Spinal cord (tissue), 10 donors: ENCODE measurements around the gene ACOXL. TPM values are rescaled to one million over a fixed set of nuclear protein-coding genes. Genes with fewer than 3 reads are reported as not detected.

Experiments used
- DNase-seq, 6 donors: peaks; one replicate each; pipeline versions ENCODE4 v3.0.0 to v3.0.0-alpha.2; 2013 to 2015; ENCODE audit warnings: low spot score in 6 of 6, low read depth in 4 of 6
- H3K27ac ChIP-seq: one replicate; pipeline ENCODE4 v1.5.1; 2013; ENCODE audit warnings: low read depth, low read length, control low read depth
- H3K27me3 ChIP-seq: one replicate; pipeline ENCODE4 v1.6.1; 2013; ENCODE audit warnings: low read length; ENCODE audit not compliant: control insufficient read depth, insufficient read depth
- H3K36me3 ChIP-seq: one replicate; pipeline ENCODE4 v1.6.1; 2013; ENCODE audit warnings: low read length; ENCODE audit not compliant: control insufficient read depth, insufficient read depth
- H3K4me1 ChIP-seq: one replicate; pipeline ENCODE4 v1.6.1; 2013; ENCODE audit warnings: low read length; ENCODE audit not compliant: control insufficient read depth, insufficient read depth
- H3K4me3 ChIP-seq: one replicate; pipeline ENCODE4 v1.5.1; 2013; ENCODE audit warnings: low read depth, low read length, control low read depth
- H3K9me3 ChIP-seq: one replicate; pipeline ENCODE4 v1.6.1; 2013; ENCODE audit warnings: low read length; ENCODE audit not compliant: control insufficient read depth, insufficient read depth
- WGBS: methylation state at CpG from one replicate; pipeline ENCODE4 v1.1.5; 2013; ENCODE audit warnings: missing lambda C conversion rate; ENCODE audit not compliant: insufficient coverage; 5-methylcytosine and 5-hydroxymethylcytosine counted together
- polyA plus RNA-seq, 2 donors: library from polyadenylated mRNA; unstranded; fragments of 120-200 nt; gene quantifications; one replicate each; pipeline ENCODE4 v1.2.1, GENCODE V29; 2013; ENCODE audit not compliant: insufficient read length in 2 of 2
- total RNA-seq, 2 donors: library from RNA; depleted of rRNA in 1 of 2; stranded (reverse); fragments of 120-200 nt in 1 of 2; fragments of >200 nt in 1 of 2; gene quantifications; one replicate each; pipeline versions ENCODE4 v1.2.3 to v1.2.4, GENCODE V29; 2013 to 2014
- donor health status: healthy.

Gene ACOXL
- total and polyA plus RNA-seq, 4 donors = 0.06 to 0.45 (median 0.26) TPM

DNA sequence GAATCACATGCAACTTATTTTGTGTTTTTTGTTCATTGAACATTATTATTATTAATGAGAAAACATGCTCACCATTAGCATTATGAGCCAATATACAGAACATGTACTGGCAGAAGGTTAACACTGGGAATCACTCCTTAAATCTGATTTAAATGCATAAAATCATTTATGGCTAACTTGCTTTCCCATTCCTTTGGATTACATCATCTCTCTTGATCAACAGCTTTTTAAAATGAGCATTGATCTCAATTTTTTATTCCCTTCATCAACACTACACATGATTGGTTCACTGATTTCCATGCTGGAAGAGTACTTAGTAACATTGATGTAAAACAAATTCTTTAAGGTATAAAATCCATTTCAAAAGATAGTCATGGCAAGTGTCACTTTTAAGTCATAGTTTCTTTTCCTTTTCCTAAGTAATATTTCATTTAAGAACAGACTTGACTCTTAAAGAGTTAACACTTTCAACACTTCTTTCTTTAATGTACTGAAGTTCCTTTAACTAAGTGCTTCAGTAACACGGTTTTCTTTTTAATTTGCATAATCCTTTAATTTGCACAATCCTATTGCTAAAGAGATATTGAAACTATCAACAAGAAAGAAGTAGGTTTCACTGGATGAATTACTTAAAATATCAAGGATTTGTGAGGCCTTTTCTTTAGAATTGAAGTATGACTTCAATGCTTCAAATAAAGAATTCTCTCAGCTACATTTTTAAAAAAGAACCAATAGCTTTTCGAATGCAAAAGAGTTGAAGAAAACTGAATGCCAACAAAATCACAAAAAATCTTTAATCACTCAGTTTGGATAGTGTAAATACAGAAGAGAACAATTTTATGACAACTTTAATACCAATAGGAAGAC, 29.6 kb upstream of the ACOXL start:
- Histone ChIP-seq H3K27ac (no peak overlapping the region), H3K36me3 (no peaks in the 10 kb centered on the region), H3K9me3 (no peaks in the 10 kb centered on the region), H3K4me1 (no peaks in the 10 kb centered on the region), H3K27me3 (no peaks in the 10 kb centered on the region), H3K4me3 (no peak overlapping the region)
- DNase-seq = no peak
- WGBS = no CpG with 5 or more reads among the region's 2 CpGs

GRCh38 chr2:110707386-110707965, 24.9 kb upstream of the ACOXL start:
- WGBS = no CpG with 5 or more reads among the region's 1 CpG
- Histone ChIP-seq H3K4me3 (no peak overlapping the region), H3K36me3 (no peaks in the 10 kb centered on the region), H3K4me1 (no peaks in the 10 kb centered on the region), H3K27ac (no peak overlapping the region), H3K9me3 (no peaks in the 10 kb centered on the region), H3K27me3 (no peaks in the 10 kb centered on the region)
- DNase-seq = no peak

GRCh38 chr2:110708455-110708854, 23.9 kb upstream of the ACOXL start:
- 40% methylated on average over 1 of the region's 1 CpG for WGBS
- H3K9me3 ChIP-seq = no peaks in the 10 kb centered on the region
- H3K4me3 ChIP-seq = no peak overlapping the region
- no peak for DNase-seq
- no peaks in the 10 kb centered on the region for H3K4me1 ChIP-seq
- no peaks in the 10 kb centered on the region for H3K27me3 ChIP-seq
- no peaks in the 10 kb centered on the region for H3K36me3 ChIP-seq
- no peak overlapping the region for H3K27ac ChIP-seq

- Histone ChIP-seq H3K4me1 (no peaks in the 10 kb centered on the region), H3K36me3 (no peaks in the 10 kb centered on the region), H3K9me3 (no peaks in the 10 kb centered on the region), H3K27me3 (no peaks in the 10 kb centered on the region), H3K27ac (no peak overlapping the region), H3K4me3 (no peak overlapping the region)
- no peak for DNase-seq
- WGBS = no CpG with 5 or more reads among the region's 1 CpG
Observed at GRCh38 chr2:110712737-110713136, 19.6 kb upstream of the ACOXL start.

- Histone ChIP-seq H3K4me1 (no peaks in the 10 kb centered on the region), H3K36me3 (no peaks in the 10 kb centered on the region), H3K9me3 (no peaks in the 10 kb centered on the region), H3K27ac (no peak overlapping the region), H3K4me3 (no peak overlapping the region), H3K27me3 (no peaks in the 10 kb centered on the region)
- 89% methylated on average over 4 of the region's 6 CpGs for WGBS
- DNase-seq = no peak
Observed at GRCh38 chr2:110713513-110714362, 18.6 kb upstream of the ACOXL start.

- WGBS = 25% methylated on average over 4 of the region's 6 CpGs
- DNase-seq = peak in 1 of 6 donors; percentile 29
- no peak overlapping the region for H3K4me3 ChIP-seq
- H3K9me3 ChIP-seq = no peaks in the 10 kb centered on the region
- no peaks in the 10 kb centered on the region for H3K4me1 ChIP-seq
- no peaks in the 10 kb centered on the region for H3K27me3 ChIP-seq
- no peaks in the 10 kb centered on the region for H3K36me3 ChIP-seq
- no peak overlapping the region for H3K27ac ChIP-seq
Observed at GRCh38 chr2:110714452-110715224, 17.7 kb upstream of the ACOXL start.

DNA sequence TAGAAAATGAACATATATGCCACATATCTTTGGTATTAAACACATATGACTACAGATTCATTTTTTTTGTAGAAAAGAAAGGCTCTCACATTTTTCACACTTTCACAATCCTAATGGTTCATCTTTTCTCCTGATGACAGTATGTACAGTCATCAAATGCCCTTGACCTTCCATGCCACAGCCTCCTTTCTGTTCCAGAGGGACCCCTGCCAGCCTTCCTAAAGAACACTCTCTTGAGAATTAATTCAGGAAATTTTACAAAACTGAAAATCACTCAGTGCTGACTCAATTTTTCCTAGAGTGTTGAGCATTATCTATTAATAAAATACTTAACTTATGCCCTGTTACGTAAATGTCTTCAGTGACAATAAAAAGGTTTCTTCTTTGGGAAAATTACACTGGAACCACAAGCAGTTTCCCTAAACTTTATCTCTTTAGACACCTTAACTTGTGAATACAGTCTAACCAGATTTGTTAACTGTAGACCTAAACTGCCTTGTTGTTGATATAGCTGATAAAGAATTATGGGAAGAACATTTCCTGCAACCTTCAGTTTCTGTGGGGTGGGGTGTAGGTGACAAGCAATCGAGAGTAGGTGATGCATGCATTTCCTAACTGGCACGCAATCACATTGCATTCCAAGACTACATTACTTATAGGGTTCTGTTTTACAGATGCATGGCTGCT, 15.3 kb upstream of the ACOXL start:
- Histone ChIP-seq H3K27me3 (no peaks in the 10 kb centered on the region), H3K4me3 (no peak overlapping the region), H3K4me1 (no peaks in the 10 kb centered on the region), H3K36me3 (no peaks in the 10 kb centered on the region), H3K27ac (no peak overlapping the region), H3K9me3 (no peaks in the 10 kb centered on the region)
- no CpG with 5 or more reads among the region's 3 CpGs for WGBS
- DNase-seq = no peak

- H3K27ac ChIP-seq = no peak overlapping the region
- WGBS = 92% methylated on average over 3 of the region's 4 CpGs
Observed at GRCh38 chr2:110717734-110718133, 14.6 kb upstream of the ACOXL start.

GRCh38 chr2:110718382-110718781, 14.0 kb upstream of the ACOXL start:
- Histone ChIP-seq H3K36me3 (no peaks in the 10 kb centered on the region), H3K27me3 (no peaks in the 10 kb centered on the region), H3K4me1 (no peaks in the 10 kb centered on the region), H3K4me3 (no peak overlapping the region), H3K27ac (no peak overlapping the region), H3K9me3 (no peaks in the 10 kb centered on the region)
- DNase-seq = no peak
- no CpG with 5 or more reads among the region's 2 CpGs for WGBS

More at GRCh38 chr2:110717734-110718133, 14.6 kb upstream of the ACOXL start:
- Histone ChIP-seq H3K9me3 (no peaks in the 10 kb centered on the region), H3K4me1 (no peaks in the 10 kb centered on the region), H3K36me3 (no peaks in the 10 kb centered on the region), H3K4me3 (no peak overlapping the region), H3K27me3 (no peaks in the 10 kb centered on the region)
- DNase-seq = no peak
